HepG2 (cell line): ENCODE measurements around the gene RAB40C.

ENCODE experiments used
- ARHGAP35 ChIP-seq: sonication (generic); formaldehyde crosslinking; IDR thresholded peaks from 2 replicates; pipeline ENCODE4 v1.9.0; 2022; ENCODE audit warnings: mild to moderate bottlenecking, inconsistent platforms, moderate library complexity, missing genetic modification reagents, borderline replicate concordance
- BHLHE40 ChIP-seq: IDR thresholded peaks from 2 replicates; pipeline ENCODE4 v1.6.1; 2011; ENCODE audit warnings: low read length, improper control_type of control experiment
- HDAC2 ChIP-seq: sonication (generic); formaldehyde crosslinking; IDR thresholded peaks from 2 replicates; pipeline ENCODE4 v1.4.0; 2020; ENCODE audit warnings: missing genetic modification reagents
- KLF6 ChIP-seq: IDR thresholded peaks from 2 replicates; pipeline ENCODE4 v1.8.0; 2016; ENCODE audit warnings: missing biosample characterization, missing genetic modification reagents
- NFYB ChIP-seq: sonication (generic); formaldehyde crosslinking; IDR thresholded peaks from 2 replicates; pipeline ENCODE4 v1.4.0; 2020; ENCODE audit warnings: missing genetic modification reagents
- PCBP2 ChIP-seq: fragments of 200-400 bp; formaldehyde crosslinking; optimal IDR thresholded peaks from 2 replicates; pipeline ENCODE3; 2018; ENCODE audit warnings: low read length, low read depth; ENCODE audit not compliant: poor library complexity, severe bottlenecking
- POLR2A ChIP-seq, 2 experiments: IDR thresholded peaks; 2 replicates each; pipeline ENCODE4 v1.6.1; 2011; ENCODE audit warnings: low read depth in 2 of 2, low read length in 2 of 2, mild to moderate bottlenecking in 1 of 2, moderate library complexity in 1 of 2; ENCODE audit not compliant: insufficient read depth in 1 of 2
- RELA ChIP-seq: sonication (generic); formaldehyde crosslinking; IDR thresholded peaks from 2 replicates; pipeline ENCODE4 v1.4.0; 2020; ENCODE audit warnings: missing genetic modification reagents
- ZNF549 ChIP-seq: sonication (generic); formaldehyde crosslinking; IDR thresholded peaks from 2 replicates; pipeline ENCODE4 v1.5.0; 2020; ENCODE audit warnings: missing genetic modification reagents
- ZNF589 ChIP-seq: sonication (generic); formaldehyde crosslinking; conservative IDR thresholded peaks from 2 replicates; pipeline ENCODE4 v1.8.0; 2022; ENCODE audit warnings: mild to moderate bottlenecking, moderate library complexity, missing genetic modification reagents
- TF ChIP-seq, protein P1 (sequence below): fragments of 450-650 bp; IDR thresholded peaks from 2 replicates; pipeline ENCODE4 v1.6.1; 2017; ENCODE audit warnings: mild to moderate bottlenecking

DNA sequence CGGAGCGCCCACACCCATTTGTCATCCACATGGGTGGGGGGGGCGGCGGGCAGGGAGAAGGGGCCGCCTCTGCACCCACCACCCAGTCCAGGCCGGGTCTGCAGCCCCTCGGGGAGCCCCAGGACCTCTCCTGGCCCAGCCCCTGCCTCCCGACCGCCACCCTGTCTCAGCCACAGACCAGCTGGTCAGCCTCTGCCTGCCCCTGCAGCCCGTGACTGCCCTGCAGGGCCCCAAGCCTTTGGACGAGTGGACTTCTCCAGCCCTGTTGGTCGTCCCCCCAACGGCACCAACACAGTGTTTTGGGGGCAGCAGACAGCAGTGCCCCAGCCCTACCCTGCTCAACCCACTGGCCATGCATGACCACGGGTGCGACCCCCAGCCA is 28.5 kb upstream of the RAB40C start:
- no peak for TF ChIP-seq NFYB
- no peak for TF ChIP-seq PCBP2
- TF ChIP-seq ARHGAP35 (CRISPR knock-in tag), result no peak
- TF ChIP-seq POLR2A (IDR thresholded peaks at IDR 0.05; ENCODE audit: insufficient read depth in 1 of 2, low read depth in 2 of 2, low read length in 2 of 2), result no peak
- no peak for TF ChIP-seq RELA (CRISPR knock-in tag)
- no peak for TF ChIP-seq KLF6 (CRISPR knock-in tag)
- no peak for TF ChIP-seq ZNF549 (CRISPR knock-in tag)
- no peak for TF ChIP-seq HDAC2 (CRISPR knock-in tag)
- TF ChIP-seq BHLHE40, result no peak
- TF ChIP-seq ZNF589 (CRISPR knock-in tag), result no peak
- TF ChIP-seq, protein P1, sequence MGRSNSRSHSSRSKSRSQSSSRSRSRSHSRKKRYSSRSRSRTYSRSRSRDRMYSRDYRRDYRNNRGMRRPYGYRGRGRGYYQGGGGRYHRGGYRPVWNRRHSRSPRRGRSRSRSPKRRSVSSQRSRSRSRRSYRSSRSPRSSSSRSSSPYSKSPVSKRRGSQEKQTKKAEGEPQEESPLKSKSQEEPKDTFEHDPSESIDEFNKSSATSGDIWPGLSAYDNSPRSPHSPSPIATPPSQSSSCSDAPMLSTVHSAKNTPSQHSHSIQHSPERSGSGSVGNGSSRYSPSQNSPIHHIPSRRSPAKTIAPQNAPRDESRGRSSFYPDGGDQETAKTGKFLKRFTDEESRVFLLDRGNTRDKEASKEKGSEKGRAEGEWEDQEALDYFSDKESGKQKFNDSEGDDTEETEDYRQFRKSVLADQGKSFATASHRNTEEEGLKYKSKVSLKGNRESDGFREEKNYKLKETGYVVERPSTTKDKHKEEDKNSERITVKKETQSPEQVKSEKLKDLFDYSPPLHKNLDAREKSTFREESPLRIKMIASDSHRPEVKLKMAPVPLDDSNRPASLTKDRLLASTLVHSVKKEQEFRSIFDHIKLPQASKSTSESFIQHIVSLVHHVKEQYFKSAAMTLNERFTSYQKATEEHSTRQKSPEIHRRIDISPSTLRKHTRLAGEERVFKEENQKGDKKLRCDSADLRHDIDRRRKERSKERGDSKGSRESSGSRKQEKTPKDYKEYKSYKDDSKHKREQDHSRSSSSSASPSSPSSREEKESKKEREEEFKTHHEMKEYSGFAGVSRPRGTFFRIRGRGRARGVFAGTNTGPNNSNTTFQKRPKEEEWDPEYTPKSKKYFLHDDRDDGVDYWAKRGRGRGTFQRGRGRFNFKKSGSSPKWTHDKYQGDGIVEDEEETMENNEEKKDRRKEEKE, result no peak
